ENCODE results near the gene IRF3.

IRF3 gene

DNA sequence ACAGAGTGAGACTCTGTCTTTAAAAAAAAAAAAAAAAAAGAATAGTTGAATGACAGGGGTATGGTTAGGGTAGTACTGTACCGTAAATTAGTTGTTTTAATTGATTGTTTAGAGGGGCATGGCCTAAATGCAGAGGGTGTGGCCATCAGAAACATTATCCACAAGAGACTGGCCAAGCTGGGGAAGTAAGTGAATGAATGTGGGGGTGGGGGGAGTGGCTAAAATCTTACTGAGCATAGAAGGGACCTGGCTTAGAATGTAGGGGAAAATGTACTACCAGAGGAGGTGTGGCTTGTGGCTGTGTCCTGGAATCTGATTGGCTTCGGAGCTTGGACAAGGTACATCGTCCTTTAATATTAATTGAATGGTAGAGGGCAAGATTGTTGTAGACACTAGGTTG lies 3.9 kb upstream of the IRF3 start:
- no peak for DNase-seq (ENCODE audit: low read depth in 2 of 2)

DNA sequence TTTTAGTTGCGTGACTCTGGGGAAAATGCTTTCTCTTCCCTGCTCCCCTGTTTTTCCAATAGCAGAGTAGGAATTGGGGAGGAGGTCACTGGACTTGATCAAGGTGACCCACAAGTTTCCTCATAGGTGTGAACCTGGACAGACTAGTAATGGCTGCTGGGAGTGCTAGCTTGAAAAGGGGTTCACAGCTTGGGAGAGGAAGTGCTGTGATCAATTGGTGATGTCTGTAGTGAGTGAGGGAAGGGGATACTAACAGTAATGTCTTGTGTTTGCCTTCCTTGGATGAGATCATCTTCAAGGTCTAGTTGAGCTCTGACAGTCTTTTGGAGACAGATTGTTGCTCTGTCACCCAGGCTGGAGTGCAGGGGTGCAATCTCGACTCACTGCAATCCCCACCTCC lies 1.8 kb upstream of the IRF3 start:
- DNase-seq (ENCODE audit: low read depth in 2 of 2), result no peak

DNA sequence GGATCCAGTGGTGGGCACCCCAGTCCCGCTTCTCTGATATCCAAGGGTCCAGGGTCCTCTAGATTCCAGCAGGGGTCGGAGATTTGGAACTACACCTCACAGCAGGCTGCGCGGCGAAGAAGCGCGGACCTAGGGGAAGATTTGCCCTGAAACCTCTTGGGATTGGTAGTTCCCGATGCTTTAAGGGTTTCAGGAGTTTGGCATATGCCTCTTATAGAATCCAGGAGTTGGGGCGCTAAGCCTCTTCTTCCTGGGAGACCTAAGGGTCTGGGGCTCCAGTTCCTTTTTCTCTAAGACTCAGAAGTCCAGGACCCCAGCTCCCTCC lies 425 bp upstream of the IRF3 start:
- no peak for DNase-seq (ENCODE audit: low read depth in 2 of 2)

DNA sequence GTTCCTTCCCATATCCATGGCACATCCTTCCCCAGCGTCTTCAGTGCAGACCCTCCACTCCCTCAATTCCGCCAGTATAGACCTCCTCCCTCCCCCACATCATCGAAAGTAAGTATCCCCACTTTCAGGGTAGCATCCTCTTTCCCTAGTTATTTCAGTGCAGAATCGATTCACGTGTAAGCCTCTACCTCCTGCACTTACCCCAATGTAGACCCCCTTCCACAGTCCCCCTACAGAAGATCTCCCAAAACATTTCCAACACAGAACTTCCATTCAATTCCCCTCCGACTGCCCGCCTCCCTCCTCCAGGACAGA lies 664 bp downstream of the IRF3 start:
- DNase-seq (ENCODE audit: low read depth in 2 of 2), result no peak

DNA sequence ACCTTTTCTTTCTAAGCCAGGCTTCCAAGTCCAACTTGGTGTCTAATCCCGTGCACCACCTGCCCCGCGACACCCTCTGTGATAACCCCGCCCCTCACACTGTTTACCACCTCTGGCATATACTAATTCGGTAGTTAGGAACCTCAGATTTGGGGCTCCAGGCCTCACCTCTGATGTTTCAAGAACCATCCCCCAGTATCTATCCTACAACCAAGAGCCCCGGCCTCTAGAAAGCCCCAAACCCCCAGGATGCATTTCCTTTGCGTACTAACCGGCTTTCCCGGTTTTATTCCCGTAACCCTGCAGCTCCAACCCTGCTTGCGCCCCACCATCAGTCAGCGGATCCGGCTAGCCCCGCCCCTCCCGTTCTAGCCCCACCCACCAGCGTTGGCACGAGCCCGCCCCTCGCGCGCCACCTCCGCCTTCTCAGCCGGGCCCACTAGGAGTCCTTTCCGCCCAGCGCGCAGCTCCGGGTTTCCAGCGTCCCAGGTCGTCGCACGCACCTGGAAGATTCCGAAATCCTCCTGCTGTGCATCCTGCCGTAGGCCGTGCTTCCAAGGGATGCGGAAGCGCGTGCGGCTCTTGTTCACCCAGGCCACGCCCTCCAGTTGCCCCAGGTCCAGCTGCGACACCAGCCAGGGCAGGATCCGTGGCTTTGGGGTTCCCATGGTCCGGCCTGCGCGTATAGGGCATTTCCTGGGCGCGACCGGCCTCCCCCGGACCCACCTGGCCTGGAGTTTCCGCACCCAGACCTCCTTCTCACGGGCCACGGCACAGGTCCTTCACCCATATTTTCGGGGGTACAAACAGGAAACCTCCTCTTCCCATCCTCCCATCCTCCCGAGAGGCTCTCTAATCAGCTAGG lies 1.3 kb downstream of the IRF3 start:
- peak; percentile 82 to 83 for DNase-seq (ENCODE audit: low read depth in 2 of 2)

DNA sequence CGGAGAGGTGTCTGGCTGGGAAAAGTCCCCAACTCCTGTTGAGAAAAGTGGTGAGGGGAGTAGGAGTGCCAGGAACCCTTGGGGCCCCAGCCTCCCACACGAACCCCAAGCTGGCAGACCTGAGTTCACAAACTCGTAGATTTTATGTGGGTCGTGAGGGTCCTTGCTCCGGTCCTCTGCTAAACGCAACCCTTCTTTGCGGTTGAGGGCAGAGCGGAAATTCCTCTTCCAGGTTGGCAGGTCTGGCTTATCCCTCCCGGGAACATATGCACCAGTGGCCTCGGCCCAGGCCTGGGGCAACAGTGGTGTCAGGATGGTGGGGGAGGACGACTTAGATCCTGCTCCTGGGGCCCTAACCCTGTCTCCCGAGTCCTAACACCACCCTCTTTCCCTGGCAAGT lies 2.4 kb downstream of the IRF3 start:
- no peak for DNase-seq (ENCODE audit: low read depth in 2 of 2)

DNA sequence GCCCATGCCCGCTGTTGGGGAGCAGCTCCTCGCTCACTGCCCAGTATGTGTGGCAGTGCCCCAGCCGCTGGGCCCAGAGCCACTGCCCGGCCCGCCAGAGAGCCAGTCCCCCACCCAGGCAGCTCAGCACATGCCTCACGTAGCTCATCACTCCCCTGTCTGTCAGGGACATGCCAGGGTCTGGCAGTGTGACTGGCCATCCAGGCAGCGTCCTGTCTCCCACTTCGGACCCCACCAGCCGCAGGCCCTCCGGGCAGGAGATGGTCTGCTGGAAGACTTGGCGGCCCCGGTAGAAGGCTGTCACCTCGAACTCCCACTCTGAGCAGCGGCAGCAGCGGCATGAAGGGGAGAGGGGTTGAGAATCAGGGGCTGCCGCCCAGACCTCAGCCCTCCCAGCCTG lies 3.6 kb downstream of the IRF3 start:
- DNase-seq (ENCODE audit: low read depth in 2 of 2), result no peak

DNA sequence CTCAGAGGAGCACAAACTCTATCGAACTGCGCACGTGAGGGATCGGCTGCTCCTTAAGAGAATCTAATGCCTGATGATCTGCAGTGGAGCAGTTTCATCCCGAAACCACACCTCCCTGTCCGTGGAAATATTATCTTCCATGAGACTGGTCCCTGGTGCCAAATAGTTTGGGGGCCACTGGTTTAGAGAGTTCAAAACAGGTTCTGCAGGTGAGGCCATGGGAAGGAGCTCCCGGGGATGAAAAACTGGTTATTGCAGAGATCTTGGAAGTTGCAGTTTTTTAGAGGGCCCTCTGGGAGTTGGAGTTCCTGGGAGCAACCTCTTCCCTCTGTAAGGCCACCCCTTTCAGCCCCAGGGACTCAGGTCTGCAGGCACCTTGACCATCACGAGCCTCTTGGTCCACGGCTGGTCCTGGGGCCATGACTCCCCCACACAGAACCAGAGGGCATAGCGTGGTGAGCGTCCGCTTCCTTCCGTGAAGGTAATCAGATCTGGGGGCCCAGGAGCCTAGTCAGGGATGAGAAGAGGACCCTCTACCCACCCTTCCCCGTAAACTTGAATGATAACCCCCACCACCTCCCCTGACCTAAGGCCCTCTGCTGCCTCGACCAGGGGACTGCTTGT lies 5.2 kb downstream of the IRF3 start:
- no peak for DNase-seq (ENCODE audit: low read depth in 2 of 2)

DNA sequence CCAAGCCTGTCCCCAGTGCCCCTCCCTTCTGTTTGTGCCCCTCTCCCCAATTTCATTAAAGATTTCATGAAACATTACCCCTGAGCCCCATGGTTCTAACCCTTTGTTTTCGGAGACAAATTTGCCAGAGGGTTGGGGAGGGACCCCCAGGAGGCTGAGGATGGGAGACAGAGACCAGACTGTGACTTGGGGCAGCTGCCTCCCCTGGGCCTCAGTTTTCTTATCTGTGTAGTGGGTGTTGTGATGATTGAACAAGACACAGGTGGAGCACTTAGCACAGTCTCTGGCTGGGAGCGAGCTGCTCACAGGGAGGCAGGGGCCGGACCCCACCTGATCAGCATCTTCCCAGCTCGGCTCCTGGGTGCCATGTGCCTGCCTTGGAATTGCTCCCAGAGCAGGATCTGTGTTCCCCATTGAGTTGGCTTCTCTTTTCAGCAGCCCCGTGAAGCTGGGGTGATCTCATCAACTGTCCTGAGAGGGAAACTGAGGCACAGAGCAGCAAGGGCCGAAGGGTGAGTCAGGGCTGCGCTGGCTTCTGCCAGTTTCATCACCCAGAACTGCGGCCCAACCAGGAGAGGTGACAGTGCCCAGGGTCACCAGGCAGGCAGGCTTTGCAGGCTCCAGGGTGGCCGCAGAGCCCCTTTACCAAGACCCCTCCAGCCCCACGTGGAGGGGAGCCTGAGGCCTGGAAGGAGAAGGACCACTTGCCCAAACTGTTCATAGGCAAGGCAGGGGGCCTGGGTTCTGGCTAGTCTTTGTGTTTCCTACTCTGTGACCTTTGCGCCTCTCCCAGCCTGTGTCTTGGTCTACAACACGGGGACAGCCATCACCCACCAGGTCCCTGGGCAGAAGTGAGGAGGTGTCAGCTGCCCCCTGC lies 6.9 kb downstream of the IRF3 start:
- DNase-seq (ENCODE audit: low read depth in 2 of 2), result no peak

DNA sequence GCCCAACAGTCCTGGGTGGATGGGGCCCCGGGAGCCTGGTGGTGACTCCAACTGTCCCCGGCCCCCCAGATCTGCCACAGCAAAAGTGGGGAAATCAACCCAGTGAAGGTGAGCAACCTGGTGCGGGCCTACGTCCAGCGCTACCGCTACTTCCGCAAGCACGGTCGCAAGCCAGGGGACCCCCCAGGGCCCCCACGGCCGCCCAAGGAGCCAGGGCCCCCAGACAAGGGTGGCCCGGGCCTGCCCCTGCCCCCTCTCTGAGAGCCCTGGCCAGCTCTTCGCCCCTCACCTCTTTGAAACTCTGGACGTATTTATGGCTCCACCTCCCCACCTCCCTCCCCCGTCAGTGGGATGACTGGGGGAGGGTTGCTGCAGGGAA lies 7.5 kb downstream of the IRF3 start:
- DNase-seq (ENCODE audit: low read depth in 2 of 2), result no peak

DNA sequence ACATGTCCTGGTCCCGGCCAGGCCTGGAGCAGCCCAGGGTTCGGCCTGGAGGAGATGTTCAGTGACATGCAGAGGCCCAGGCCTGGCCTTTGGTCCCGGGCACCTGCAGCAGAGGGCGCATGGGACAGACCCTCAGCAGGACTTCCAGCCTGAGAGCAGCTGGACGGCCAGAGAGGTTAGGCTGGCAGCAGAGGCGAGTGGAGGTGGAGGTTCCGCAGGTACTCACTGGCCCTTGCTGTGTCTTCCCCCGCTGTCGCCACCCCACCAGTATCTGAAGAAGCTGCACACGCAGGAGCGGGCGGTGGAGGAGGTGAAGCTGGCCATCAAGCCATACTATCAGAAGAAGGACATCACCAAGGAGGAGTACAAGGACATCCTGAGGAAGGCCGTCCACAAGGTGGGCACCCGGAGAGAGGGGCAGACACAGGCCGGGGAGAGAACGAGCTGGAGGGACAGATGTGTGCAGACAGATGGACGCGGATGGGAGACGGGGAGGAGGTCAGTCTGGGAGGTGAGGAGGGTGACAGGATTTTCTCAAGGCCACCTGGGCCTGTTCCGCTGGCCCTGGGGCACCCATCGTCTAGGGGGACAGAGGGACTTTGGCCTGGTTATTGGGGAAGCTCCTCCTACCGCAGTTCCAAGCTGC lies 8.0 kb downstream of the IRF3 start:
- DNase-seq (ENCODE audit: low read depth in 2 of 2), result no peak

DNA sequence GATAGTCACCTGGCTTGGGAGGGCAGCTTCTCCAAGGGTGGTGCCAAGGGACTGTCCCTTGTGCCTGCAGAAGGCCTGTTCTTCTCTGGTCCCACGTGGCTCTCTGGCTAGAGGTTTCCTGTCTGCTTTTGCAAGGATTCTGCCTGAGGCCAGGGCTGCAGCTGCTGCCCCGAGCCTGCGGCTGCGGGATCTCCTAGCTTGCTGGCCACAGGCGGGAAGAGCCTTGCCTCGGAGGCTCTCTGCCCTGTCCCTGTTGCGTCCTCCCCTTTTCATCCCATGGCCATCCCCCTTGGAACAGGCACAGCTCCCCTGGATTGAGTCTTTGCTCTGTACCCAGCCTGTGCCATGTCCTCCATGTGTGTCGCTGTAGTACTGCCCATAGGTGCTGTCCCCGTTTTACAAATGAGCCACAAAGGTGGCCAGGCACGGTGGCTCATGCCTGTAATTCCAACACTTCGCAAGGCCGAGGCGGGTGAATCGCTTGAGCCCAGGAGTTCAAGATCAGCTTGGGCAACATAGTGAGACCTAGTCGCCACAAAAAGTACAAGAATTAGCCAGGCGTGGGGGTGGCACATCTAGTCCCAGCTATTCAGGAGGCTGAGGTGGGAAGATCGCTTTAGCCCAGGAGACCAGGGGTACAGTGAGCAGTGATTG lies 9.1 kb downstream of the IRF3 start:
- no peak for DNase-seq (ENCODE audit: low read depth in 2 of 2)

DNA sequence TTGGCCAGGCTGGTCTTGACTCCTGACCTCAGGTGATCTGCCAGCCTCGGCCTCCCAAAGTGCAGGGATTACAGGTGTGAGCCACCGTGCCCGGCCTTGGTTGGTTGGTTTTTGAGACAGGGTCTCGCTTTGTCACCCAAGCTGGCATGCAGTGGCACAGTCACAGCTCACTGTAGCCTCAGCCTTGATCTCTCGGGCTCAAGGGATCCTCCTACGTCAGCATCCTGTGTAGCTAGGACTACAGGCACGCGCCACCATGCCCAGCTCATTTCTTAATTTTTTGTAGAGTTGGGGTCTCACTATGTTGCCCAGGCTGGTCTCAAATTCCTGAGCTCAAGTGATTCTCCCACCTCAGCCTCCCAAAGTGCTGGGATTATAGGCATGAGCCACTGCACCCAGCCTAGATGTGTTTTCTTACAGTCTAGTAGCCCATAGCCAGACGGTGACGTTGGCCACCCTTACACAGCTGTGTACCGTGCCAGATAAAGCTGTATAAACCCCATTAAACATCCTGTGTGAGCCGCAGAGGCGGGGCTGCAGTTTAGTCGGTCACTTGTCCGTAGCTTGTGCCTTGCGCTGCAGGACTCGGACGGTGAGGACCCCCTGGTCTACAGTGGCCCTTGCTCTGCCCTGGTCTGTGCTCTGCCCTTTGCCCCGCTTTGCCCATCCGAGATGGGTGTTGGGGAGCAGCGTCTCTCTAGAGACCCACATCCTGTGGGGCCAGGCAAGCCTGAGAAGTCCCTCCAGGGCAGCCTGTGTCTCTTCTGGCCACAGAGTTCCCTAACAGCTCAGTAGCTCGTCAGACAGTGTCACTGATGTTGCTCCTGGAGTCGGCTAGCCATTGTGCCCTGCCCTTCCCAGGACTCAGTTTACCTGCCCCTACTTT lies 9.8 kb downstream of the IRF3 start:
- DNase-seq (ENCODE audit: low read depth in 2 of 2), result no peak

DNA sequence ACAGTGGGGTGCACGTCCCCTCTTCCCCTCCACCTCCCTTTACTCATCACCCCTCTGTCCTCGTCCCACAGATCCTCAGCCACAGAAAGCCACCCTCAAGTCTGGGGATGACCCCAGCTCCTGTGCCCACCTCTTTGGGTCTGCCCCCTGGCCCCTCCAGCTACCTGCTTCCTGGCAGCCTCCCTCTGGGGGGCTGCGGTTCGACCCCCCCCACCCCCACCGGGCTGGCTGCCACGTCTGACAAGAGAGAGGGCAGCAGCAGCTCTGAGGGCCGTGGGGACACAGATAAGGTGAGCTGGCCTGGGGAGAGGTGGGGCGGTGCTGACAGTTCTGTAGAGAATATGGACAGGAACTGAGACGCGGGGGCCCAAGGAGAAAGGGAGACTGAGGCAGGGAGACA lies 11.1 kb downstream of the IRF3 start:
- no peak for DNase-seq (ENCODE audit: low read depth in 2 of 2)

DNA sequence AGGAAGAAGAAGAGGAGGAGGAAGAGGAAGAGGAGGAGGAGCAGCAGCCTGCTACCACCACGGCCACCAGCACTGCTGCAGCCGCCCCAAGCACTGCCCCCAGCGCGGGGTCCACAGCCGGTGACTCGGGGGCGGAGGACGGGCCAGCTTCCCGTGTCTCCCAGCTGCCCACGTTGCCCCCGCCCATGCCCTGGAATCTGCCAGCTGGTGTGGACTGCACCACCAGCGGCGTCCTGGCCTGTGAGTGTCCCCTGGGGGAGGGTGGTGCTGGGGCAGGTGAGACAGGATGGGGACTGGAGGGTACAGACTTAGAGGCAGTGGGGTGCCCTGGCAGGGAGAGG lies 12.2 kb downstream of the IRF3 start:
- DNase-seq (ENCODE audit: low read depth in 2 of 2), result no peak

DNA sequence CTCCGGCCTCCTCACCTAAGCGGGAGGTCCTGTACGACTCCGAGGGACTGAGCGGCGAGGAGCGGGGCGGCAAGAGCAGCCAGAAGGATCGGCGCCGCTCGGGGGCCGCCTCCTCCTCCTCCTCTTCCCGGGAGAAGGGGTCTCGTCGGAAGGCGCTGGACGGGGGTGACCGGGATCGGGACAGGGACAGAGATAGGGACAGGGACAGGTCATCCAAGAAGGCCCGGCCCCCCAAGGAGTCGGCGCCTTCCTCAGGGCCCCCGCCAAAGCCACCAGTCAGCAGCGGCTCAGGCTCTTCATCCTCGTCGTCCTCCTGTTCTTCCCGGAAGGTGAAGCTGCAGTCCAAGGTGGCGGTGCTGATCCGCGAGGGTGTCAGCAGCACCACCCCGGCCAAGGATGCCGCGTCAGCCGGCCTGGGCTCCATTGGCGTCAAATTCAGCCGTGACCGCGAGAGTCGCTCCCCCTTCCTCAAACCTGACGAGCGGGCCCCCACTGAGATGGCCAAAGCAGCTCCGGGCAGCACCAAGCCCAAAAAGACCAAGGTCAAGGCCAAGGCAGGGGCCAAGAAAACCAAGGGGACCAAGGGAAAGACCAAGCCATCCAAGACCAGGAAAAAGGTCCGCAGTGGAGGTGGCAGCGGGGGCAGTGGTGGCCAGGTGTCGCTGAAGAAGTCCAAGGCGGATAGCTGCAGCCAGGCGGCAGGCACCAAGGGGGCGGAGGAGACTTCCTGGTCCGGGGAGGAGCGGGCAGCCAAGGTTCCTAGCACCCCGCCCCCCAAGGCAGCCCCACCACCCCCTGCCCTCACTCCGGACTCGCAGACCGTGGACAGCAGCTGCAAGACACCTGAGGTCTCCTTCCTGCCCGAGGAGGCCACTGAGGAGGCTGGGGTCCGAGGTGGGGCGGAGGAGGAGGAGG lies 12.8 kb downstream of the IRF3 start:
- DNase-seq (ENCODE audit: low read depth in 2 of 2), result no peak

DNA sequence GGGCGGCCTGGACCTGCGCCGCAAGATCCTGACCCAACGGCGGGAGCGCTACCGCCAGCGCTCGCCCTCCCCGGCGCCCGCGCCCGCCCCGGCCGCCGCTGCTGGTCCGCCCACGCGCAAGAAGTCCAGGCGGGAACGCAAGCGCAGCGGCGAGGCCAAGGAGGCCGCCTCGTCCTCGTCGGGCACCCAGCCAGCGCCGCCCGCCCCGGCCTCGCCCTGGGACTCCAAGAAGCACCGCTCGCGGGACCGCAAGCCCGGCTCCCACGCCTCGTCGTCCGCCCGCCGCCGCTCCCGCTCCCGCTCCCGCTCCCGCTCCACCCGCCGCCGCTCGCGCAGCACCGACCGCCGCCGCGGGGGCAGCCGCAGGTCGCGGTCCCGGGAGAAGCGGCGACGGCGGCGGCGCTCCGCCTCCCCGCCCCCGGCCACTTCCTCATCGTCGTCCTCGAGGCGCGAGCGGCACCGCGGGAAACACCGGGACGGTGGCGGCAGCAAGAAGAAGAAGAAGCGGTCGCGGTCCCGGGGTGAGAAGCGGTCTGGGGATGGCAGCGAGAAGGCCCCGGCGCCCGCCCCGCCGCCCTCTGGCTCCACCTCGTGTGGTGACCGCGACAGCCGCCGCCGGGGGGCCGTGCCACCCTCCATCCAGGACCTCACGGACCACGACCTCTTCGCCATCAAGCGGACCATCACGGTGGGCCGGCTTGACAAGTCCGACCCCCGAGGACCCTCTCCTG lies 13.7 kb downstream of the IRF3 start:
- DNase-seq (ENCODE audit: low read depth in 2 of 2), result no peak

DNA sequence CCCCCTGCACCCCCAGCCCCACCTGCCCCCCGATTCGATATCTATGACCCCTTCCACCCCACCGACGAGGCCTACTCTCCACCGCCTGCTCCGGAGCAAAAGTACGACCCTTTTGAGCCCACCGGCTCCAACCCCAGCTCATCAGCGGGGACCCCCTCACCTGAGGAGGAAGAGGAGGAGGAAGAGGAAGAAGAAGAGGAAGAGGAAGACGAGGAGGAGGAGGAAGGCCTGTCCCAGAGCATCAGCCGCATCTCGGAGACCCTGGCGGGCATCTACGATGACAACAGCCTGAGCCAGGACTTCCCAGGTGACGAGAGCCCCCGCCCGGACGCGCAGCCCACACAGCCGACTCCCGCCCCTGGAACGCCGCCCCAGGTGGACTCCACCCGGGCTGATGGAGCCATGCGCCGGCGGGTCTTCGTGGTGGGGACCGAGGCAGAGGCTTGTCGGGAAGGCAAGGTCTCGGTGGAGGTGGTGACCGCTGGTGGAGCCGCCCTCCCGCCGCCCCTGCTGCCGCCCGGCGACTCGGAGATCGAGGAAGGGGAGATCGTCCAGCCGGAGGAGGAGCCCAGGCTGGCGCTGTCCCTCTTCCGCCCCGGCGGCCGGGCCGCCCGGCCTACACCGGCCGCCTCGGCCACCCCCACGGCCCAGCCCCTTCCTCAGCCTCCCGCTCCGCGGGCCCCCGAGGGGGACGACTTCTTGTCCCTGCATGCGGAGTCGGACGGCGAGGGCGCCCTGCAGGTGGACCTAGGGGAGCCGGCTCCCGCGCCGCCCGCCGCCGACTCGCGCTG lies 14.4 kb downstream of the IRF3 start:
- DNase-seq (ENCODE audit: low read depth in 2 of 2), result no peak

Measured in stimulated activated CD8-positive, alpha-beta memory T cell treated with anti-CD3 and anti-CD28 coated beads, Interleukin-15, amount 100 ng/mL, for 48 hours (primary cell).